Measurements from ENCODE around the gene ZNF407.

The ZNF407 gene

GRCh38 chr18:74828200-74828599, 230.5 kb downstream of the ZNF407 start:
- DNase-seq (ENCODE audit: low spot score): no peak

GRCh38 chr18:74831571-74832250, 234.0 kb downstream of the ZNF407 start:
- DNase-seq (ENCODE audit: low spot score): no peak

GRCh38 chr18:74832381-74832780, 234.7 kb downstream of the ZNF407 start:
- DNase-seq (ENCODE audit: low spot score): no peak

GRCh38 chr18:74832999-74833398, 235.3 kb downstream of the ZNF407 start:
- DNase-seq (ENCODE audit: low spot score): no peak

- DNase-seq (ENCODE audit: low spot score): no peak
These were observed 237.0 kb downstream of the ZNF407 start for GRCh38 chr18:74834424-74835309.

- DNase-seq (ENCODE audit: low spot score): peak; percentile 58
These were observed 238.8 kb downstream of the ZNF407 start for GRCh38 chr18:74836296-74837139.

- DNase-seq (ENCODE audit: low spot score): no peak
These were observed 243.0 kb downstream of the ZNF407 start for GRCh38 chr18:74840492-74841167.

GRCh38 chr18:74841248-74841647, 243.6 kb downstream of the ZNF407 start:
- no peak for DNase-seq (ENCODE audit: low spot score)

GRCh38 chr18:74849301-74849700, 251.6 kb downstream of the ZNF407 start:
- DNase-seq (ENCODE audit: low spot score): no peak

- no peak for DNase-seq (ENCODE audit: low spot score)
These were observed 258.8 kb downstream of the ZNF407 start for GRCh38 chr18:74856434-74856833.

- no peak for DNase-seq (ENCODE audit: low spot score)
These were observed 259.3 kb downstream of the ZNF407 start for GRCh38 chr18:74856928-74857327.

- DNase-seq (ENCODE audit: low spot score): no peak
These were observed 260.2 kb downstream of the ZNF407 start for GRCh38 chr18:74857901-74858300.

GRCh38 chr18:74861154-74861553, 263.5 kb downstream of the ZNF407 start:
- no peak for DNase-seq (ENCODE audit: low spot score)

- no peak for DNase-seq (ENCODE audit: low spot score)
These were observed 264.4 kb downstream of the ZNF407 start for GRCh38 chr18:74862094-74862493.

- no peak for DNase-seq (ENCODE audit: low spot score)
These were observed 268.9 kb downstream of the ZNF407 start for GRCh38 chr18:74866577-74866976.

GRCh38 chr18:74868461-74868860, 270.8 kb downstream of the ZNF407 start:
- no peak for DNase-seq (ENCODE audit: low spot score)

GRCh38 chr18:74869904-74870863, 272.5 kb downstream of the ZNF407 start:
- no peak for DNase-seq (ENCODE audit: low spot score)

- no peak for DNase-seq (ENCODE audit: low spot score)
These were observed 273.3 kb downstream of the ZNF407 start for GRCh38 chr18:74870950-74871349.

- DNase-seq (ENCODE audit: low spot score): no peak
These were observed 276.0 kb downstream of the ZNF407 start for GRCh38 chr18:74873629-74874028.

- no peak for DNase-seq (ENCODE audit: low spot score)
These were observed 276.7 kb downstream of the ZNF407 start for GRCh38 chr18:74874351-74874750.
